ENCODE results near the gene ADAM22.

DNA sequence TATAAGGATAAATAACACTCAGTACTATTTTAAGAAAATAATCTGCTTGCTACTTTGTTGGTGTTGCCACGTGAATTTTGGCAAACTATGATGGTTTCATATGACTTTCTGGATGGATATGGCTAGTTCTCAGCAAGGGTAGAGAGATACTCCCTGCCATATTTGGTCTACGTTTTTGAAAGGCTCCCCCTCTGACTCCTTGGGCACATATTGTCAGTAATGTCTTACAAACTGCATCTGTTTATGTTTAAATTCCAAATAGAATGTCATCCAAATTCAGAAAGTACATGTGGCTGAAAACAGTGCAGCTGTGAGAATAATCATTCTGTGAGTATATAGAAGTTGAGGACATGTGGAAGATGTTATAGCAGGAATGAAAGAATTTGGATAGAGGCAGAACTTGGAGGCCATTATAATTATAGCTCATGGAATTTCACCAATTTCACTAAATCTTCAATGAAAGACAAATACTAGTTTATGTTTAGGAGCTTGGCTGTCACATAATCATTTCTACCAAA, 178.0 kb downstream of the ADAM22 start:
- TF ChIP-seq, protein P1, sequence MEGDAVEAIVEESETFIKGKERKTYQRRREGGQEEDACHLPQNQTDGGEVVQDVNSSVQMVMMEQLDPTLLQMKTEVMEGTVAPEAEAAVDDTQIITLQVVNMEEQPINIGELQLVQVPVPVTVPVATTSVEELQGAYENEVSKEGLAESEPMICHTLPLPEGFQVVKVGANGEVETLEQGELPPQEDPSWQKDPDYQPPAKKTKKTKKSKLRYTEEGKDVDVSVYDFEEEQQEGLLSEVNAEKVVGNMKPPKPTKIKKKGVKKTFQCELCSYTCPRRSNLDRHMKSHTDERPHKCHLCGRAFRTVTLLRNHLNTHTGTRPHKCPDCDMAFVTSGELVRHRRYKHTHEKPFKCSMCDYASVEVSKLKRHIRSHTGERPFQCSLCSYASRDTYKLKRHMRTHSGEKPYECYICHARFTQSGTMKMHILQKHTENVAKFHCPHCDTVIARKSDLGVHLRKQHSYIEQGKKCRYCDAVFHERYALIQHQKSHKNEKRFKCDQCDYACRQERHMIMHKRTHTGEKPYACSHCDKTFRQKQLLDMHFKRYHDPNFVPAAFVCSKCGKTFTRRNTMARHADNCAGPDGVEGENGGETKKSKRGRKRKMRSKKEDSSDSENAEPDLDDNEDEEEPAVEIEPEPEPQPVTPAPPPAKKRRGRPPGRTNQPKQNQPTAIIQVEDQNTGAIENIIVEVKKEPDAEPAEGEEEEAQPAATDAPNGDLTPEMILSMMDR (IDR thresholded peaks at IDR 0.05) = no peak
- TF ChIP-seq ZFX (IDR thresholded peaks at IDR 0.05; ENCODE audit: borderline replicate concordance) = no peak

Data from 22Rv1 (cell line).